H1 (cell line): ENCODE results near the gene LIMA1. TPM values are rescaled to one million over a fixed set of nuclear protein-coding genes. Genes with fewer than 3 reads are reported as not detected.

ENCODE experiments used
- CTCF ChIA-PET: fragments of 300-600 bp; sonication (Branson Sonifier 250); formaldehyde crosslinking; loops from one replicate; lab custom pipeline; 2021; ENCODE audit not compliant: partially characterized antibody; lab: Charles Lee
- POLR2A ChIA-PET: fragments of 300-600 bp; sonication (Branson Sonifier 250); formaldehyde crosslinking; loops from one replicate; lab custom pipeline; 2021; ENCODE audit warnings: inconsistent platforms; ENCODE audit not compliant: partially characterized antibody; lab: Charles Lee
- DNase-seq, 2 experiments: peaks; one replicate each; pipeline versions ENCODE4 v3.0.0 to v3.0.0-alpha.2; 2010 to 2022; ENCODE audit warnings: low spot score in 2 of 2, low read depth in 1 of 2, mixed read lengths in 1 of 2
- FAIRE-seq: peaks from 2 replicates; lab custom pipeline; 2011; peaks lifted over from hg19 to GRCh38; lab: Jason Lieb, UNC
- H2AFZ ChIP-seq: 2 replicates; pipeline ENCODE4 v1.8.1; 2012; ENCODE audit warnings: low read length, inconsistent platforms
- H2AK5ac ChIP-seq: 2 replicates; pipeline ENCODE4 v1.6.1; 2013; ENCODE audit warnings: low read depth, low read length
- H2BK120ac ChIP-seq: replicated peaks from 2 replicates; pipeline ENCODE3; 2013; ENCODE audit warnings: low read depth, low read length, inconsistent platforms
- H2BK12ac ChIP-seq: 2 replicates; pipeline ENCODE4 v1.6.1; 2013; ENCODE audit warnings: low read depth, low read length
- H2BK15ac ChIP-seq: 2 replicates; pipeline ENCODE4 v1.6.1; 2013; ENCODE audit warnings: low read length
- H2BK20ac ChIP-seq: 2 replicates; pipeline ENCODE4 v1.6.1; 2013; ENCODE audit warnings: low read length
- H2BK5ac ChIP-seq: 2 replicates; pipeline ENCODE4 v1.6.1; 2013; ENCODE audit warnings: low read depth, low read length
- H3K14ac ChIP-seq: 2 replicates; pipeline ENCODE4 v1.6.1; 2013; ENCODE audit warnings: inconsistent platforms; ENCODE audit not compliant: insufficient read length
- H3K18ac ChIP-seq: 2 replicates; pipeline ENCODE4 v1.6.1; 2013; ENCODE audit warnings: low read length; ENCODE audit errors: extremely low read depth
- H3K23ac ChIP-seq: 2 replicates; pipeline ENCODE4 v1.6.1; 2013; ENCODE audit warnings: inconsistent platforms; ENCODE audit not compliant: insufficient read length
- H3K23me2 ChIP-seq: 2 replicates; pipeline ENCODE4 v1.6.1; 2013; ENCODE audit warnings: low read depth, low read length
- H3K27ac ChIP-seq: 2 replicates; pipeline ENCODE4 v1.6.1; 2011; ENCODE audit warnings: low read depth, low read length, inconsistent platforms
- H3K27me3 ChIP-seq, 4 experiments: replicated peaks in 1 of 4; 1 replicate in 1 of 4; 2 replicates in 3 of 4; pipeline versions ENCODE4 v1.6.1 to v1.8.1; 2011 to 2013; ENCODE audit warnings: low read length in 3 of 4, mild to moderate bottlenecking in 3 of 4, inconsistent platforms in 2 of 4, mixed read lengths in 2 of 4, moderate library complexity in 1 of 4; ENCODE audit not compliant: control insufficient read depth in 3 of 4, insufficient read depth in 3 of 4; ENCODE audit errors: extremely low read depth in 1 of 4
- H3K36me3 ChIP-seq, 4 experiments: 2 replicates each; pipeline versions ENCODE4 v1.6.1 to v1.8.1; 2011 to 2013; ENCODE audit warnings: mild to moderate bottlenecking in 4 of 4, low read length in 3 of 4, moderate library complexity in 2 of 4, control low read depth in 1 of 4, inconsistent platforms in 1 of 4; ENCODE audit not compliant: insufficient read depth in 4 of 4, control insufficient read depth in 2 of 4
- H3K4ac ChIP-seq: replicated peaks from 2 replicates; pipeline ENCODE3; 2013; ENCODE audit warnings: low read length, low read depth, mixed read lengths, inconsistent platforms; ENCODE audit not compliant: insufficient read length
- H3K4me1 ChIP-seq, 4 experiments: replicated peaks in 1 of 4; 1 replicate in 1 of 4; 2 replicates in 3 of 4; pipeline versions ENCODE4 v1.6.1 to v1.8.1; 2011 to 2013; ENCODE audit warnings: low read length in 3 of 4, inconsistent platforms in 2 of 4, mixed read lengths in 1 of 4; ENCODE audit not compliant: insufficient read depth in 4 of 4, control insufficient read depth in 3 of 4
- H3K4me2 ChIP-seq, 2 experiments: 2 replicates each; pipeline versions ENCODE4 v1.6.1 to v1.8.1; 2011 to 2013; ENCODE audit warnings: low read depth in 2 of 2, low read length in 2 of 2, control low read depth in 1 of 2, inconsistent platforms in 1 of 2, mild to moderate bottlenecking in 1 of 2; ENCODE audit not compliant: insufficient read depth in 1 of 2
- H3K4me3 ChIP-seq, 4 experiments: fragments of 200-600, 300-600 bp in 1 of 4; sonication (generic), shearing (Covaris generic), sonication (Bioruptor Twin) in 1 of 4; 2 replicates each; pipeline versions ENCODE4 v1.5.1 to v1.8.1; 2011 to 2016; ENCODE audit warnings: low read length in 4 of 4, low read depth in 3 of 4, control low read depth in 2 of 4, inconsistent platforms in 2 of 4, mild to moderate bottlenecking in 2 of 4, mixed read lengths in 1 of 4, moderate library complexity in 1 of 4; ENCODE audit not compliant: insufficient read depth in 2 of 4; ENCODE audit errors: extremely low read depth in 1 of 4
- H3K56ac ChIP-seq: replicated peaks from 2 replicates; pipeline ENCODE3; 2013; ENCODE audit warnings: low read depth, mild to moderate bottlenecking, mixed read lengths, low read length, inconsistent platforms; ENCODE audit not compliant: insufficient read length
- H3K79me1 ChIP-seq: 2 replicates; pipeline ENCODE4 v1.6.1; 2013; ENCODE audit warnings: low read depth, low read length, control low read depth
- H3K79me2 ChIP-seq, 2 experiments: 2 replicates each; pipeline versions ENCODE4 v1.6.1 to v1.8.1; 2012 to 2013; ENCODE audit warnings: low read length in 2 of 2, mild to moderate bottlenecking in 2 of 2, inconsistent platforms in 1 of 2; ENCODE audit not compliant: insufficient read depth in 2 of 2, control insufficient read depth in 1 of 2
- H3K9ac ChIP-seq, 4 experiments: replicated peaks in 1 of 4; 1 replicate in 1 of 4; 2 replicates in 3 of 4; pipeline versions ENCODE4 v1.6.1 to v1.8.1; 2011 to 2013; ENCODE audit warnings: low read depth in 3 of 4, low read length in 3 of 4, control low read depth in 2 of 4, mild to moderate bottlenecking in 2 of 4, moderate library complexity in 2 of 4, inconsistent platforms in 1 of 4; ENCODE audit errors: extremely low read depth in 1 of 4
- H3K9me3 ChIP-seq, 2 experiments: 2 replicates each; pipeline versions ENCODE4 v1.6.1 to v1.8.1; 2012 to 2013; ENCODE audit warnings: mild to moderate bottlenecking in 2 of 2, moderate library complexity in 2 of 2, control low read depth in 1 of 2, inconsistent platforms in 1 of 2, low read depth in 1 of 2, low read length in 1 of 2, mixed read lengths in 1 of 2; ENCODE audit not compliant: insufficient read depth in 2 of 2
- H4K20me1 ChIP-seq, 2 experiments: replicated peaks in 1 of 2; 2 replicates each; pipeline versions ENCODE3 to v1.8.1; 2011 to 2013; ENCODE audit warnings: inconsistent platforms in 2 of 2, low read length in 2 of 2, mild to moderate bottlenecking in 1 of 2; ENCODE audit not compliant: insufficient read depth in 2 of 2, control insufficient read depth in 1 of 2
- H4K5ac ChIP-seq: 2 replicates; pipeline ENCODE4 v1.6.1; 2013; ENCODE audit warnings: low read length, low read depth, mixed read lengths, inconsistent platforms; ENCODE audit not compliant: insufficient read length
- H4K8ac ChIP-seq: 2 replicates; pipeline ENCODE4 v1.8.0; 2013; ENCODE audit warnings: mild to moderate bottlenecking, moderate library complexity, low read length, inconsistent platforms; ENCODE audit not compliant: insufficient read depth; ENCODE audit errors: extremely low read depth
- H4K91ac ChIP-seq: replicated peaks from 2 replicates; pipeline ENCODE3; 2013; ENCODE audit warnings: low read length, mixed read lengths, inconsistent platforms; ENCODE audit not compliant: insufficient read length
- CHD1 ChIP-seq: IDR thresholded peaks from 2 replicates; pipeline ENCODE4 v1.6.1; 2012; ENCODE audit warnings: low read depth, low read length, improper control_type of control experiment
- CHD2 ChIP-seq: IDR thresholded peaks from 2 replicates; pipeline ENCODE4 v1.6.1; 2012; ENCODE audit warnings: low read length, improper control_type of control experiment
- SP2 ChIP-seq: IDR thresholded peaks from 2 replicates; pipeline ENCODE4 v1.6.1; 2012; ENCODE audit warnings: mild to moderate bottlenecking, low read length, inconsistent platforms
- WGBS, 2 experiments: shearing (Covaris generic) in 1 of 2; methylation state at CpG; one replicate each; pipeline versions ENCODE4 v1.1.6 to v1.1.7; 2013 to 2015; ENCODE audit warnings: low lambda C conversion rate in 2 of 2, mixed read lengths in 2 of 2, inconsistent platforms in 1 of 2, low coverage in 1 of 2, missing lambda C conversion rate in 1 of 2; ENCODE audit not compliant: insufficient replicate concordance in 2 of 2, insufficient coverage in 1 of 2, insufficient read length in 1 of 2; ENCODE audit errors: extremely low coverage in 1 of 2, missing lambda C conversion rate in 1 of 2; 5-methylcytosine and 5-hydroxymethylcytosine counted together
- polyA plus RNA-seq, 7 experiments: library from polyadenylated mRNA; depleted of rRNA in 3 of 7; stranded (reverse) in 5 of 7; unstranded in 2 of 7; fragments of >200 nt in 5 of 7; fragments of 200-250 nt in 2 of 7; gene quantifications; 1 replicate in 5 of 7; 2 replicates in 1 of 7; 4 replicates in 1 of 7; pipeline versions ENCODE4 v1.2.1 to v1.2.3, GENCODE V29; 2011 to 2013; ENCODE audit warnings: missing spikeins in 2 of 7, mixed read lengths in 2 of 7
- total RNA-seq: library from RNA; stranded (reverse); fragmentation: NEBNext Ultra II Directional; extraction: Animal tissue kit (Norgen Biotek cat#: 25700); gene quantifications from 2 replicates; pipeline ENCODE4 v1.2.1, GENCODE V29; 2021

LIMA1 gene
- total and polyA plus RNA-seq, 2 of the 8 experiments (the other 6 are each of a cell fraction or from before 2014, with no cell fraction given): 12.7 to 47.6 TPM

DNA sequence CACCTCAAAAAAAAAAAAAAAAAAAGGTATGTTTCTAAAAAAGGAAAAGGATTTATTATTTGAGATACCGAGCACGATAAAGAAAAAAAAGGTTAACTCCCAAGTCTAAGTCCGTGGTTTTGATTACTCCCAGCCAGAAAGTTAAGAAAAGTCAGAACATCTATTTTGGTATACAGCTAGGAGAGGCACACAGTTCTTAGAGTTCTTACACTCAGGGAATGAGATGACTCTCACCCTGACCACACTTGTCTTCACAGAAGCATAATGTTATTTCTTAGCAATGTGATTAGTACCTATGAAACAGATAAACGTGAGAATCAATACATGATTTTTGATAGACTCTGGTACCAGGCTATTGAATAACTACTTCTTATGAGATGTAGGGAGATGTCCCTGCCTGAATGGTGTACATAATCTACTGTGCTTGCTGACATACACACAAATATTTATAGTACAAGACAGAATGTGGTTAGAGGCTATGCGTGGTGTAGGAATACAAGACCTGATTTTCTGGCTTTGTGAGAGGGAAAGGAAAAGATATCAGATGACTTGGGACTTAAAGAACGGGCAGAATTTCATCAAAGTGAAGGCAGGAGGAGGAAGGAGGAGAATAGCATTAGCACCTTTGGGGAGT lies 31.6 kb downstream of the LIMA1 start:
- no peaks in the 10 kb centered on the region for H3K79me2 ChIP-seq
- H3K27ac ChIP-seq: no peak overlapping the region
- no peak overlapping the region for H3K18ac ChIP-seq
- no peak overlapping the region for H3K14ac ChIP-seq
- H3K9me3 ChIP-seq: no peaks in the 10 kb centered on the region
- H2BK15ac ChIP-seq: no peak overlapping the region
- no peak for DNase-seq
- ChIA-PET CTCF (interaction anchor here (0.6 kb wide), 1 partner anchor 64 kb away, joined by 3 read pairs; no protein-coding TSS in a partner anchor), POLR2A (interaction anchor here (1.0 kb wide), 1 partner anchor 14 kb away, joined by 3 read pairs; no protein-coding TSS in a partner anchor)
- H3K4me3 ChIP-seq: no peak overlapping the region
- H3K4me2 ChIP-seq: no peak overlapping the region
- H3K9ac ChIP-seq: no peak overlapping the region
- no peak overlapping the region for H2AFZ ChIP-seq
- no peak overlapping the region for H3K4ac ChIP-seq
- H3K23ac ChIP-seq: no peak overlapping the region
- H4K91ac ChIP-seq: no peak overlapping the region
- no peaks in the 10 kb centered on the region for H4K20me1 ChIP-seq
- H2BK12ac ChIP-seq: no peak overlapping the region
- no peak overlapping the region for H2AK5ac ChIP-seq
- no peaks in the 10 kb centered on the region for H3K4me1 ChIP-seq
- H2BK20ac ChIP-seq: no peak overlapping the region
- H3K56ac ChIP-seq: no peak overlapping the region
- H2BK120ac ChIP-seq: no peak overlapping the region
- no peak for FAIRE-seq
- no peaks in the 10 kb centered on the region for H3K36me3 ChIP-seq
- H4K8ac ChIP-seq: no peak overlapping the region
- no peak overlapping the region for H4K5ac ChIP-seq
- whole genome bisulfite sequencing, 2 experiments: 76% methylated on average over 6 of the region's 6 CpGs; no CpG with 5 or more reads in 1 of the 2 experiments
- no peaks in the 10 kb centered on the region for H3K23me2 ChIP-seq
- no peaks in the 10 kb centered on the region for H3K79me1 ChIP-seq
- no peaks in the 10 kb centered on the region for H3K27me3 ChIP-seq
- H2BK5ac ChIP-seq: no peak overlapping the region
- no peak for TF ChIP-seq SP2
- no peak for TF ChIP-seq CHD1
- no peak for TF ChIP-seq CHD2
